ENCODE measurements around the gene SIAH3.

SIAH3 gene

DNA sequence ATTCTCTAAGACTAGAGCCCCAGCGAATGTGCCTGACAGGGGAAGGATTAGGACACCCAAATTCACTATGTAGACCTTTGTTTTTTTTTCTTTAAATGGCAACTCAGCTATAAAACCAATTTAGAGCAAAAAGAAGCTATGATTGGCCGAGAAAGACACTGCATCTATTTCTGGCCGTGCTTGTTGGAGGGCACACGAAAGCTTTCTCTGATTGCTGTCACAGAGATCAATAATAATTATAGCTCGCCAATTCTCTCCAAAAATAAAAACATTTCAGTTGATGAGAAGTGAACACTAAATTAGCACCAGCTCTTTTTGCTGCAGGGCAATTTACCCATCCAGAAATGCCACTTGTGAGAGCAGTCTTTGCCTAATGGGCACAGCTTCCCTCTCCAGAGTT lies 118.2 kb downstream of the SIAH3 start:
- DNase-seq (ENCODE audit: low spot score): no peak

DNA sequence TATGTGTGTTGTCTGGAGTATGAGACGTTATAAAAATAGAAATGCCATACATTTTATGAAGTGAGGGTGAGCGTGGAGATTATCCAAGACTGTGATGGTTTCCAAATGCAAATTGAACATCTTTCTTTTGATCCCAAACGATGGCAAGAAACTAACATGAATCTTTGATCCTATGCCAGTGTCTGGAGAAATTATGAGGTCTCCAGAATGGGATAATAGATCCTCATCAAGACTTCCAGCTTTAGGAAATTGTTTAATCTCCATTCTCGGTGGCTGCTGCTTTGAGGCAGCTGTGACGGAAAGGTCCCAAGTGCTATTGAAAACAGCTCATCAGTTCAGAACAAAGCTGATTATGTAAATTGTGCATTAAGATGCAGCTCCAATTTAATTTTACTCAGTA lies 118.6 kb downstream of the SIAH3 start:
- no peak for DNase-seq (ENCODE audit: low spot score)

DNA sequence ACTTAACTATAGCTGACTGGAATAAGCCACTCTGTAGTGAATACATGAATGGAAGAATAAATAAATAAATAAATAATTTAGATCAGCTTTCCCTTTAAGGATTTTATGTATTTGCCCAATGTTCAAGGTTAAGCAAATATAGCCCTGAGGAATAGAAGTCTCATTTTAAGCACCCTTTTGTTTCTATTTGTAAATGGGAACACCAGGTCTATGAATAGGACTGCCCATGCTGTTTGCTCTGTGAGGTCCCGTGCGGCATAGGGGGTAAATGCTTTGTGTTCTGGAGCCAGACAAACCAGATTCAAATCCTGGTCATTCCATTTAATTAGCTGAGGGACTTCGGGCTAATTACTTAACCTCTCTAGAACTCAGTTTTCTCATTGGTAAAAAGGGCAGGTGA lies 120.1 kb downstream of the SIAH3 start:
- DNase-seq (ENCODE audit: low spot score): no peak

DNA sequence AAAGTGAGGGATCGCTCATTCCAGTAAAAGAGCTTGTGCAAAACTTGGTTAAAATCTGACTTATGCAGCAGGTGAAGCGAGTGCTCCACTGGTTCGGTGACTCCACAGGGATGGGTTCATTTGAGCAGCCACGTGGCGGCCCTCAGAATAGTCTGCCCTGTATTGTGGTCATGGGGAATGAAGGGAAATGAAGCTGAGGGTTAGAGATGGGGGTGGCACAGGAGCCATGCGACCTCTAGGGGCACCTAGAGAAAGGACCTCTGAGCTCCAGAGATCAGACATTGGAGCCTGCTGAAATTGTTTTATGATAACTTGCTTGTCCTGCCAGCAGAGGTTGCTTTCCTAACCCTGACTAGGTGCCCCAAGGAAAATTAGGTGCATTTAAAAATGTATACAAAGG lies 122.8 kb downstream of the SIAH3 start:
- no peak for DNase-seq (ENCODE audit: low spot score)

Data from COLO829 (cell line).